Activated naive CD4-positive, alpha-beta T cell treated with anti-CD3 and anti-CD28 coated beads, Interleukin-2, amount 10 ng/mL, durations not matched to agents 5 hours and 36 hours (primary cell): ENCODE data around the gene VPS54. TPM values are rescaled to one million over a fixed set of nuclear protein-coding genes. Genes with fewer than 3 reads are reported as not detected.

Experiments used
- total RNA-seq, 2 experiments: library from RNA; stranded (reverse); gene quantifications; one replicate each; pipeline ENCODE4 v1.2.3, GENCODE V29; 2021

VPS54 gene
- total RNA-seq, result 10 to 100 TPM; 17.3 to 18.2 TPM

GRCh38 chr2:64019083-64019974 is at the start of gene VPS54:
VPS54 (minus strand) TSS chr2:64019428; CDS start chr2:63983999, 35,429 bp downstream.

Other genes starting within 250 kb of the VPS54 start
- 100 to 1,000 TPM; 148 to 149 TPM for gene UGP2, start 177.5 kb downstream of the VPS54 start, total RNA-seq
- gene PELI1, start 125.0 kb upstream of the VPS54 start, total RNA-seq, result 10 to 100 TPM; 27.7 to 28.2 TPM